Immature natural killer cell (primary cell): ENCODE results near the gene C16orf74. TPM values are rescaled to one million over a fixed set of nuclear protein-coding genes. Genes with fewer than 3 reads are reported as not detected.

Experiments
- DNase-seq, 3 donors: peaks; one replicate each; pipeline ENCODE4 v3.0.0; 2022; ENCODE audit warnings: mixed read lengths in 1 of 3
- H3K27ac Mint-ChIP-seq, 6 donors: one replicate each; pipeline ENCODE4 v1.8.0; 2020; ENCODE audit warnings: mixed read lengths in 6 of 6, mild to moderate bottlenecking in 5 of 6, inconsistent platforms in 4 of 6, moderate library complexity in 3 of 6
- H3K27me3 Mint-ChIP-seq, 3 donors: one replicate each; pipeline ENCODE4 v1.8.0; 2020 to 2021; ENCODE audit warnings: low read depth in 3 of 3, mild to moderate bottlenecking in 3 of 3, mixed read lengths in 3 of 3, moderate library complexity in 3 of 3, inconsistent platforms in 1 of 3
- H3K36me3 Mint-ChIP-seq, 3 donors: one replicate each; pipeline ENCODE4 v1.8.0; 2020; ENCODE audit warnings: mixed read lengths in 3 of 3, inconsistent platforms in 2 of 3, mild to moderate bottlenecking in 2 of 3
- H3K4me1 Mint-ChIP-seq, 2 donors: one replicate each; pipeline ENCODE4 v1.8.0; 2020; ENCODE audit warnings: inconsistent platforms in 2 of 2, mild to moderate bottlenecking in 2 of 2, mixed read lengths in 2 of 2, moderate library complexity in 1 of 2
- H3K4me3 Mint-ChIP-seq, 5 donors: one replicate each; pipeline ENCODE4 v1.8.0; 2020; ENCODE audit warnings: mild to moderate bottlenecking in 5 of 5, mixed read lengths in 5 of 5, inconsistent platforms in 3 of 5, moderate library complexity in 3 of 5
- H3K9me3 Mint-ChIP-seq, 6 donors: one replicate each; pipeline ENCODE4 v1.8.0; 2020; ENCODE audit warnings: mild to moderate bottlenecking in 6 of 6, mixed read lengths in 6 of 6, inconsistent platforms in 4 of 6, moderate library complexity in 3 of 6
- polyA plus RNA-seq, 3 donors: library from polyadenylated mRNA; unstranded; fragments of 300-500 nt; fragmentation: Illumina TruSeq; gene quantifications; one replicate each; pipeline ENCODE4 v1.2.3, GENCODE V29; 2021

Gene C16orf74
- polyA plus RNA-seq, 3 donors from 2014 or later = 5.0 to 9.0 (median 7.4) TPM

DNA sequence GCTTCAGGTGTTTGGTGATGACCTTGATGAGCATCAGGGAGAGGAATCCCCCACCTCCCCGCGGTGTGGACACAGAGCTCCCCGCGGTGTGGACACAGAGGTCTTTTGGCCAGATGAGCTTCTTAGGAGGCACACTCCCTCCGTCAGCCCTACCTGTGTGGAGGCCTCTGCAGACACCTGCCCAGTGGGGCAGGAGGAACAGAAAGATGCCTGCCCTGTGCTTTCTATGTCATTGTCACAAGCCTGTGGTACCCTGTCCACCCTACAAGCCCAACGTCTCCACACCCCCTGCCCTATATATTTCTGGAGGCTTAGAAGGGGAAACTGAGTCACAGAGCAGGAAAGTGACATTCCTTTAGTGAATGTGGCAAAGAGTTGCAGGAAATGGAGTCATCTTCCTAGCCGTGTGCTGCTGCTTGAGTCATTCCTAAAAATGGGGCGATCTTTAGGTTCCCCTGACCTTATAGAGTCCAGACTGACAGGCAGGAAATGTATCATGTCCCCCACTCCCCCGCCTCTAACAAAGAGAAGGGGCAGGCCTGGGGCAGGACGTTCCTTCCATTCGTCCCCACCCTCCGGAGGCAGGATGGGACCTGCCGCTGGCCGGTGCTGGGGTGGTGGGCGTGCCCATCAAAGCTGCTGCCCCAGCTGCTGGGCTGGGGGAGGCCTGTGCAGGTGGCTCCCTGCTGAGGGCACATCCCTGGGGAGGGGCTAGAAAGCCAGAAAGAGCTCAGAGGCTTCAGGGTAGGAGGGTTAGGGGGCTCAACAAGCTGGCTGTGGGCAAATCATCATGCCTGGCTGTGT is 1.0 kb upstream of the C16orf74 start:
- no peak overlapping the region for H3K27ac Mint-ChIP-seq
- no peaks in the 10 kb centered on the region for H3K36me3 Mint-ChIP-seq
- H3K27me3 Mint-ChIP-seq = peaks cover 4 to 8% (median 5%) of the 10 kb centered on the region in 3 donors
- no peak for DNase-seq
- H3K4me1 Mint-ChIP-seq = peaks cover 4 to 5% of the 10 kb centered on the region in 2 donors
- H3K9me3 Mint-ChIP-seq = no peaks in the 10 kb centered on the region
- peak overlapping the region in 2 of 5 donors; percentile 44 to 55 for H3K4me3 Mint-ChIP-seq

GRCh38 chr16:85750146-85750826 is 610 bp downstream of the C16orf74 start:
- Mint-ChIP-seq H3K27ac (no peak overlapping the region), H3K4me3 (peak overlapping the region; percentile 72 to 87 (median 82)), H3K9me3 (no peaks in the 10 kb centered on the region), H3K27me3 (peaks cover 5 to 13% (median 6%) of the 10 kb centered on the region in 3 donors), H3K4me1 (peaks cover 4 to 5% of the 10 kb centered on the region in 2 donors), H3K36me3 (no peaks in the 10 kb centered on the region)
- no peak for DNase-seq

DNA sequence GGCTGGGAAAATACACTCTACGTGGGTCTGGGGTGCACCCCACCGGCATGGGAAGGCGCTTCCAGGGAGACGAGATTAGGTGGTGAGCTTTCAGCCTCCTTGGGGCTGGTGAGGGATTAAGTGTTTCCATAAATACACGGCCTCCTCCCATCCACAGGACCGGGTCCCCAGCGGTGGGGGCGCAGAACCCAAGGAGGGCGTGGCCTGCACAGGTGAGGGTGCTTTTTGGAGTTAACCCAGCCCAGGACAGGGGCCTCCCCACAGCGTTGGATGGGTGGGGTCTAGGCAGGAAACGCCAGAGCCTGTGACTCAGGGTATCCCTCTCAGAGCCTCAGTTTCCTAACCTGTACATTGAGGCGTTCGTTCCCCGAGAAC is 1.1 kb downstream of the C16orf74 start:
- H3K36me3 Mint-ChIP-seq = no peaks in the 10 kb centered on the region
- H3K9me3 Mint-ChIP-seq = no peaks in the 10 kb centered on the region
- H3K27ac Mint-ChIP-seq = no peak overlapping the region
- DNase-seq = no peak
- H3K27me3 Mint-ChIP-seq = peaks cover 5 to 13% (median 6%) of the 10 kb centered on the region in 3 donors
- H3K4me3 Mint-ChIP-seq = peak overlapping the region; percentile 72 to 87 (median 82)
- peaks cover 5 to 6% of the 10 kb centered on the region in 2 donors for H3K4me1 Mint-ChIP-seq

DNA sequence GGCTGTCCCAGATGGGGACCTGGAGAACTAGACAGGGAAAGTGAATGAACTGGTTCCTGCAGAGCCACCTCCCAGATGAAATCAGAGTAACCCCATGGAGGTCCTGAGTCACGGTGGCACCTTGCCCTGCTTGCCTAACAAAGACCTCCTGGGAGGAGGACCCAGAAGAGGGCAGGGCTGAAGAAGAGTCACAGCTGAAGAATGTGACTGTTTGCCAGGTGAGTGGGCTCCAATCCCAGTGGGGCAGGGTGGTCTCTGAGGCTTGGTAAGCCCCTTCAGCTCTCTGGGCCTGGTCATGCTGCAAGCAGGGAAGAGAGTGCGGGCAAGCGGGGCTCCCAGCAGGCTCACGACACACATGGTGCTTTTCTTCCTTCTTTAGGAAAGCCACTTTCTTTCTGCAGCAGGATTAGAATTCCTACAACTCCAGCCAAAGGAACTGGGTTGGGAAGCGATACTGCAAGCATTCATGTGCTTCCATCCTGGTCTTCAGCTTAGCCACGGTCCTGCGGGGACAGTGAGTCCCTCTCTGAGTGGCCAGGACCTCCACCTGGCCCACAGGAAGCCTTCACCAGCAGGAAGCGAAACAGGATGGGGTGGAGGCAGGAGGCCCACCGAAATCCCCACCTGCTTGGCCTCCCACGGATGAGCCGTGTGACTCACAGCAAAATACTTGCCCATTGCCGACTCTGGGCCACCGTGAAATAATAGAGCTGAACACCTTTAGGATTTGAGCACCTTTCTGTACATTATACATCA is 4.3 kb downstream of the C16orf74 start:
- H3K27ac Mint-ChIP-seq = no peak overlapping the region
- H3K4me1 Mint-ChIP-seq = peaks cover 9 to 11% of the 10 kb centered on the region in 2 donors
- no peak overlapping the region for H3K4me3 Mint-ChIP-seq

GRCh38 chr16:85738923-85739715 is 11.8 kb downstream of the C16orf74 start:
- peaks cover 18% of the 10 kb centered on the region in 2 donors for H3K4me1 Mint-ChIP-seq
- peaks cover 2 to 14% (median 3%) of the 10 kb centered on the region in 3 donors for H3K27me3 Mint-ChIP-seq
- no peak overlapping the region for H3K27ac Mint-ChIP-seq
- no peak overlapping the region for H3K4me3 Mint-ChIP-seq
- DNase-seq = no peak
- H3K9me3 Mint-ChIP-seq = no peaks in the 10 kb centered on the region
- H3K36me3 Mint-ChIP-seq = no peaks in the 10 kb centered on the region

More for the DNA sequence above, 4.3 kb downstream of the C16orf74 start:
- H3K9me3 Mint-ChIP-seq = no peaks in the 10 kb centered on the region
- peaks cover 2 to 10% (median 6%) of the 10 kb centered on the region in 3 donors for H3K27me3 Mint-ChIP-seq
- no peak for DNase-seq
- H3K36me3 Mint-ChIP-seq = no peaks in the 10 kb centered on the region

DNA sequence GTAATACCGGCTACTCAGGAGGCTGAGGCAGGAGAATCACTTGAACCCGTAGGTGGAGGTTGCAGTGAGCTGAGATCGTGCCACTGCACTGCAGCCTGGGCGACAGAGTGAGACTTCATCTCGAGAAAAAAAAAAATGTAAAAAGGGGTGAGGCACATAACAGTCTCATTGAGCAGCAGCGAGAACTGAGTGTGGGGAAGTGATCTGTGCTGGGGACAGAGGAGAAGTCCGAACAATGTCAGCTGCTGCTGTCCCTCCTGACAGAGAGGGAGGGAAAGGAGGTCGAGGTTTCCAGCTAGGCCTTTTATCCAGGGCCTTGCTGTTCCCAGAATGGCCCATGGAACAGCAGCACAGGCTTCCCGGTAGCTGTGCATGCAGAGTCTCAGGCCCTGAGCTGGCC is 14.0 kb downstream of the C16orf74 start:
- peaks cover 2 to 14% (median 3%) of the 10 kb centered on the region in 3 donors for H3K27me3 Mint-ChIP-seq

DNA sequence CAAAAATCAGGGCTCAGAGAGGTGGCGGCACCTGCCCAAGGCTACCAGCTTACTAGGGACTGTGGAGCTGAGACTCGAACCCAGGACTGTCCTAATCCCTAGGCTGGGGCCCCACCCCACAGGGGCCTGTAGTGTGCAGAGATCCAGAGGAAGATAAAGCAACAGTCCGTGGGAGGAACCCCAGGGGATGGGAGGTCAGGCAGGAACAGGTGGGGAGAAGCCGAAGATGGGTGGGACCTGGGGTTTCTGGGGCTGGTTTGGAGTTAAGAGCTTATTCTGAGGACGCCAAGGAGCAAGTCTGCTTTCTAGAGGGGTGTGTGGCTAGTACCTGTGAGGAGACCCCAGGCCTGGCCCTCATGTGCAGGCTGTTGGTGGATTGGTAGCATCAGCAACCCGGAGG is 14.9 kb downstream of the C16orf74 start:
- Mint-ChIP-seq H3K9me3 (no peaks in the 10 kb centered on the region), H3K27me3 (peaks cover 2 to 14% (median 3%) of the 10 kb centered on the region in 3 donors), H3K27ac (peak overlapping the region in 4 of 6 donors; percentile 9 to 51 (median 26)), H3K4me1 (peaks cover 17 to 19% of the 10 kb centered on the region in 2 donors), H3K4me3 (peak overlapping the region; percentile 66 to 79 (median 75)), H3K36me3 (no peaks in the 10 kb centered on the region)
- no peak for DNase-seq

More for the DNA sequence above, 14.0 kb downstream of the C16orf74 start:
- Mint-ChIP-seq H3K4me1 (peaks cover 17 to 19% of the 10 kb centered on the region in 2 donors), H3K9me3 (no peaks in the 10 kb centered on the region), H3K27ac (no peak overlapping the region), H3K36me3 (no peaks in the 10 kb centered on the region), H3K4me3 (no peak overlapping the region)
- no peak for DNase-seq

DNA sequence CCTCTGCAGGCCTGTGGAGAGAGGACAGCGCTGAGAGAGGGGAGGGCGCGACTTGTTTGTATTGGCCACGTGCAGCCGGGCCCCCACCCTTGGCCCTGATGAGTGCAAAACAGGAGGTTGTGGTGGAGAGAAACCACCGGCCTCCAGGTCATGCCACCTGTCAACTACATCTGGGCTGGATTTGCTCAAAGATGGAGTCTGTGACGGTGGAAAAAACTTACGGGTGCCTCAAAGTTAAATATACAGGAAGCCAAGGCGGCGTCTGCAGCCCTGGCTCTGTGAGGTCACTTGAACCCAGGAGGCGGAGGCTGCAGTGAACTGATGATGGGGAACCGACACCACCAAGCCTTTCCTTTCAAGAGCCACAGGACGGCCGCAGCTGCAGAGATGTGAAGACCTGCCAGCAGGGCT is 15.7 kb downstream of the C16orf74 start:
- peak overlapping the region in 5 of 6 donors; percentile 9 to 73 (median 51) for H3K27ac Mint-ChIP-seq
- peak; percentile 74 to 78 (median 75) for DNase-seq
- peaks cover 17 to 19% of the 10 kb centered on the region in 2 donors for H3K4me1 Mint-ChIP-seq
- H3K27me3 Mint-ChIP-seq = peaks cover 2 to 14% (median 3%) of the 10 kb centered on the region in 3 donors
- no peaks in the 10 kb centered on the region for H3K9me3 Mint-ChIP-seq
- peak overlapping the region; percentile 66 to 79 (median 75) for H3K4me3 Mint-ChIP-seq
- H3K36me3 Mint-ChIP-seq = no peaks in the 10 kb centered on the region

DNA sequence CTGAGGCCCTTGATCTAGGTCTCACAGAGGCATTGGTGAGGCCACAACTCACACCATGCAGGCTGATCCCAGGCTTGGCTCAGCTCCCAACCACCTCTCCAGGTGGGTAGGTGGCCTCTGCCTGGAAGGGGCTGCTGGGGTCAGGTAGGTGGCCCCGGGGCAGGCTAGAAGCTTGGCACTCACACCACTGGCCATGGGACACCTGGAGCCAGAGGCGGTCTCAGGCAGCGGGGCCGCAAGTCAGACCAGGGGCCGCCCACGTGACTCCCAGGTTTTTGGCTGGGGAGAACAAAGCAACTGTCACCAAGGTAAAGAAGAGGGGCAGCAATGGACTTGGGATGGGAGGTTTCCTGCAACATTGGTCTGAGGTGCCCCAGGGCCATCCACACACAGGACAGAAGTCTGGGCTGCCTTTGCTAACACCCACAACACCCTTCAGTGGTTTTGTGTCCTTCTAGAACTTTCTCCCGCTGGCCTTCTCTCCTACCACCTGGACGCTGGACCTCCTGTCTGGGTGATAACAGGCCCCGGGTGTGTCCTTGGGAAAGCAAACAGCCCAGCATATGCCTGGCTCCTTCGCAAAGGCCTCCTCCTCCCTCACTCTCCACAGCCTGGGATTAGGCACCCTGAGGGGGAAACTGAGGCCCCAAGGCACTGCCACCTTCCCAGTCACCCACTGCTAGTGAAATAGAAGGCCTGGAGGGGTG is 16.4 kb downstream of the C16orf74 start:
- peaks cover 17 to 19% of the 10 kb centered on the region in 2 donors for H3K4me1 Mint-ChIP-seq
- H3K36me3 Mint-ChIP-seq = no peaks in the 10 kb centered on the region
- H3K4me3 Mint-ChIP-seq = peak overlapping the region; percentile 66 to 79 (median 75)
- no peak for DNase-seq
- peaks cover 3 to 13% (median 3%) of the 10 kb centered on the region in 3 donors for H3K27me3 Mint-ChIP-seq
- no peaks in the 10 kb centered on the region for H3K9me3 Mint-ChIP-seq
- H3K27ac Mint-ChIP-seq = peak overlapping the region in 2 of 6 donors; percentile 68 to 73

DNA sequence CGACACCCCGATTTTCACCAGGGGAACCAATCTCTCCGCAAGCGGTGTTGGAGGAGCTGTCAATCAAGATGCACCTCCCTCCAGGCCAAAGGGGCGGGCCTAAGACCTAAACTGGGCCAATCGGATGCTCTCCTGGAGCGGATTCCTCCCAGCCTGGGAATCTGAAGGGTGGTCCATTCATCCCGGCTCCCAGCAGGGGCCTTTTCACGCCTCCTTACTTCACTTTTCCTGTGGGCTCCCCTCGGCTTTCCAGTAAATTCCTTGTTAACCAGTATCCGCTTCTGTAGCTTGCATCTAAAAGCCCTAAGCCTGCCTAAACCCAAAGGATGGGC is 17.1 kb downstream of the C16orf74 start:
- no peaks in the 10 kb centered on the region for H3K36me3 Mint-ChIP-seq
- peaks cover 3 to 13% (median 4%) of the 10 kb centered on the region in 3 donors for H3K27me3 Mint-ChIP-seq
- H3K4me3 Mint-ChIP-seq = no peak overlapping the region
- DNase-seq = no peak
- H3K27ac Mint-ChIP-seq = no peak overlapping the region
- H3K9me3 Mint-ChIP-seq = no peaks in the 10 kb centered on the region
- H3K4me1 Mint-ChIP-seq = peaks cover 17 to 19% of the 10 kb centered on the region in 2 donors

DNA sequence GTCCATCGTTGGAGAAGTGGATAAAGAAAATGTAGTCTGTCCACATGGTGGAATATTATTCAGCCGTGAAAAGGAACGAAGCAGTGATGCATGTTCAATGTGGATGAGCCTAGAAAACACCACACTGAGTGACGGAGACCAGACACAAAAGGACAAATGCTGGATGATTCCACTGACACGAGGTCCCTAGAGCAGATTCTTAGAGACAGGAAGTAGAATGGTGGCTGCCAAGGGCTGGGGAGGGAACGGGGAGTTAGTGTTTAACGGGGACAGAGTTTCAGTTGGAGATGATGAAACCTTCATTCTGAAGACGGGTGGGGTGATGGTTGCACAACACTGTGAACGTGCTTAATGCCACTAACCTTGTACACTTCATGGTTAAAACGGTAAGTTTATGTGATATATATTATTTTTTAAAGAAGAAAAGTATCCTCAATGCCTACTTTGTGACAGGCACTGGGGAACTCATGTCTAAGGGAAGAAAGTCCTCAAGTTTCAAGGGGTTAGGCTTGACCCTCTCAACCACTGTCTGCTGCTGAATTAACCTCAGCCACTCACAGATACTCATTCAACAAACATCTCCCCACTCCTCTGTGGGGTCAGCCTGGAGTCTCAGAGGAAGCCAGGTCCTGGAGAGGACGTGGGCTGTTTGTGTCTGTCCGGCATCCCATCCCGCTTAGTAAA is 17.6 kb downstream of the C16orf74 start:
- Mint-ChIP-seq H3K27ac (peak overlapping the region in 2 of 6 donors; percentile 36 to 61), H3K36me3 (no peaks in the 10 kb centered on the region), H3K9me3 (no peaks in the 10 kb centered on the region)

DNA sequence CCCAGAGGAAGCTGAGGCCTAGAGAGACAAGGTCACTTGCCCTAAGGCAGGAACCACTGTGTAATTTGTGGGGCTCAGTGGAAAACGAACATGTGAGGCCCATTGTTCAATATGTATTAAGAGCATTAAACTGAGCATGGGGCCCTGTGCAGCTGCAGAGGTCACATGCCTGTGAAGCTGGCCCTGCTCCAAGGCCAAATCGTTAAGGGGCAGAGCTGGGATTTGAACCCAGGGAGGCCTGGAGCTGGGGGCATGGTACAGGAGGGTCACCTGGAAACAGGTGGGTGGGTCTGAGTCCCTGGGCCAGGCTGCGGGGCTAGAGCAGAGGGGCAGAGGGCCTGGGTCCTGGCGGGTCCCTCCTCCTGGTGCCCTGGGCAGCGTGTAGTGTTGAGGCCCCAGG is 19.7 kb downstream of the C16orf74 start:
- Mint-ChIP-seq H3K27me3 (peaks cover 0 to 9% (median 7%) of the 10 kb centered on the region in 3 donors), H3K36me3 (peaks cover 0 to under 1% (median under 1%) of the 10 kb centered on the region in 3 donors), H3K4me1 (peaks cover 15 to 17% of the 10 kb centered on the region in 2 donors), H3K27ac (no peak overlapping the region), H3K9me3 (no peaks in the 10 kb centered on the region), H3K4me3 (no peak overlapping the region)
- DNase-seq = no peak

More for the DNA sequence above, 17.6 kb downstream of the C16orf74 start:
- no peak overlapping the region for H3K4me3 Mint-ChIP-seq
- peaks cover 17 to 19% of the 10 kb centered on the region in 2 donors for H3K4me1 Mint-ChIP-seq
- no peak for DNase-seq
- H3K27me3 Mint-ChIP-seq = peaks cover 3 to 11% (median 4%) of the 10 kb centered on the region in 3 donors
